NCI-H146 (cell line): ENCODE data around the gene ZDHHC4.

Experiments
- DNase-seq: peaks from one replicate; lab custom pipeline; 2025; lab: John Stamatoyannopoulos, UW

Gene ZDHHC4

GRCh38 chr7:6636741-6637543 is 59.7 kb downstream of the ZDHHC4 start, which contains the start of gene ZNF316:
ZNF316 (plus strand) TSS chr7:6637318; CDS start chr7:6642410, 5,092 bp downstream.
- DNase-seq: peak; percentile 62

GRCh38 chr7:6637544-6638229 is 60.4 kb downstream of the ZDHHC4 start:
- peak; percentile 63 for DNase-seq
